ENCODE data around the gene ANKS1B. TPM values are rescaled to one million over a fixed set of nuclear protein-coding genes. Genes with fewer than 3 reads are reported as not detected.

The ANKS1B gene
- total RNA-seq, 2 donors from 2014 or later = 1.8 to 2.0 TPM

DNA sequence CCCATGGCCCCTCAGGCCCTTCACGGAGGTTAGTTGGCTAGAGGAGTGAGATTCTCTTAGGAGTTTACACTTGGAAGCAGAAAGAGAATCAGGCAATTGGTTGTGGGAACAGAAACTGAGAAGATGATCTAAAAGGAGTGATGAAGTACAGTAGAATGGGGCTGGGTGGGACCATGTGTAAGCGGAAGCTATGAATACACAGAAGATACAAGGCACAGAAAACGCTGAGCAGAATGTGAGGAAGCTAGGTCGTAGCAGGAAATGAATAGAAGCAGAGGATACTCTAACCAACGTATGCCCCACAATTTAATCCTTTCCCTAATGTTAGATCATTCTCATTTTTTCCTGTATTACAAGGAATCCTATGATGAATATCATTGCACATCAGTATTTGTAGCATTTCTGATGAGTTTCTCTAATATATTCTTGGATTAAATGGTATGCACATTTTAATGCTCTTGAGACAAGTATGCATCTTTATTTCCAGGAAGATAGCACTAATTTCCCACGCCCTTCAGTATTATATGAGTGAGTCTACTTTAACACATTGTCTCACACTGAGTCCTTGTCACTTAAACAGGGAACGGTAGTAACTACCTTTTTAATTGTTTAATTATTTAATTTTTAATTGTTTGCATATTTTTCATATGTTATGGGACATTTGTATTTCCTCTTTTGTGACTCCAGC is 1066.4 kb downstream of the ANKS1B start:
- ATAC-seq (replicated peaks) = no peak
- Mint-ChIP-seq H3K27me3 (peaks cover 24% of the 10 kb centered on the region), H3K36me3 (ENCODE audit: low read depth) (no peaks in the 10 kb centered on the region), H3K4me3 (no peak overlapping the region), H3K9me3 (no peaks in the 10 kb centered on the region), H3K27ac (no peak overlapping the region), H3K4me1 (no peaks in the 10 kb centered on the region)

DNA sequence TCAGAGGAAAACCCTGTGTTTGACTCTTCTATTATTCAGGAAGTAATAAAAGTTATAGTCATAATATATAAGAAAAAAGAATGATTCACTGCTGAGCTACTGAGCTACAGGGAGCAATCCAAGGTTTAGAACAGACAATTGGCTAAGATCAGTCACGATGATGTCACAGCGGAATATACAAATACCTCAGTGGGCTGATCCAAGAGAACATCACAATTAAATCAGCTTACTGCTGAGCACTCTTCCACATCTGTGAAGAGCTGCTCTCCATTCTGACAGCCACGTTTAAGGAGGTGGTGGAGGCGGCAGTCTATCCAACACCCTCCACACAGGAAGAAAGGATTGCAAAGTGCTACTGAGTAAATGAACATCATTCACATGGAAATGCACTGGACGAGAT is 1068.6 kb downstream of the ANKS1B start:
- Mint-ChIP-seq H3K4me1 (no peaks in the 10 kb centered on the region), H3K9me3 (no peaks in the 10 kb centered on the region), H3K27ac (no peak overlapping the region), H3K27me3 (peaks cover 19% of the 10 kb centered on the region), H3K4me3 (no peak overlapping the region), H3K36me3 (ENCODE audit: low read depth) (no peaks in the 10 kb centered on the region)
- ATAC-seq (replicated peaks) = no peak

DNA sequence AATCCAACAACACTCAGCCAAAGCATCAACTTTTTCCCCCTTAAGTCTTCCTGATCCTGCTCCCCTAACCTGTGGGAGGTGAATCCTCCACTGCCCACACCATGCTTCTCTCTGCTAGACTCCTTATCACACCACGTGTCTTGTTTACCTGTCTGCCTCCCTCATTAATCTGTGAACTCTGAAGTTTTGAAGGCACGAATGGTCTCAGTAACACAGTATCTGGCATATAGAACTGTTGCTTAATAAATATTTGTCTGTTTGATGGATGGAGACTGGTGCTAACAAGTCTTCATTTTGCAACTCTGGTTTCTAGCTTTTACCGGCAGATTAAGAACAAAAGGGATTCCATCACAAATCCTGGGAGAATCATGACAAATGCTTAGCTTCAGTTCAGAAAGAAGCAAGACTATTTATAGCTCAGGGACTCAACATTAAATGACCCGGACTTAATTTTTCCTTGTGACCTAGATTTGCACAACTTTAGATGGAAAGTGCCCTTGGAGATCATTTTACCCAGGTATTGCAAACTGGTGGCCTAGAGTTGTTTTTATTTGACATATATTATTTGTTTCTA is 1072.2 kb downstream of the ANKS1B start:
- Mint-ChIP-seq H3K27me3 (peaks cover 13% of the 10 kb centered on the region), H3K36me3 (ENCODE audit: low read depth) (no peaks in the 10 kb centered on the region), H3K27ac (no peak overlapping the region), H3K4me1 (no peaks in the 10 kb centered on the region), H3K9me3 (no peaks in the 10 kb centered on the region), H3K4me3 (no peak overlapping the region)
- ATAC-seq (replicated peaks) = no peak

DNA sequence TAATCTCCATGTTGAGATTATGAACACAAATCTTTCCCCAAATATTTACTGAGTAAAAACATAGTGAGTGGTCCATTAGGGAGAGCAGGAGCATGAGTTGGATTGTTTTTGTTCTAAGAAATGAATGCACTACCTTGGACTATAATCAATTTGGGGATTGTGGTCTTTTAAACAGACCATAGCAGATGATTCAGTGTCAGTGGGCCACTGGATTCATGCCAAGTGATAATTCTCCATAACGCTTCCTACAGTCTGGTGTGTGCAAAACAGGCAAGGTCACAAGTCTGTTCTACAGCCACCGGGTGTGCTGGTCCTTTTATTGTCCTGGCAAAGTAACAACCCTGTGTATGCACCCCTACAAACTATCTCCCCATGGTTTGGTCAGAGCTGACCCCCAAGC is 1073.3 kb downstream of the ANKS1B start:
- Mint-ChIP-seq H3K27me3 (peaks cover 13% of the 10 kb centered on the region), H3K27ac (no peak overlapping the region), H3K4me3 (no peak overlapping the region), H3K9me3 (no peaks in the 10 kb centered on the region), H3K36me3 (ENCODE audit: low read depth) (no peaks in the 10 kb centered on the region), H3K4me1 (no peaks in the 10 kb centered on the region)
- ATAC-seq (replicated peaks) = no peak

DNA sequence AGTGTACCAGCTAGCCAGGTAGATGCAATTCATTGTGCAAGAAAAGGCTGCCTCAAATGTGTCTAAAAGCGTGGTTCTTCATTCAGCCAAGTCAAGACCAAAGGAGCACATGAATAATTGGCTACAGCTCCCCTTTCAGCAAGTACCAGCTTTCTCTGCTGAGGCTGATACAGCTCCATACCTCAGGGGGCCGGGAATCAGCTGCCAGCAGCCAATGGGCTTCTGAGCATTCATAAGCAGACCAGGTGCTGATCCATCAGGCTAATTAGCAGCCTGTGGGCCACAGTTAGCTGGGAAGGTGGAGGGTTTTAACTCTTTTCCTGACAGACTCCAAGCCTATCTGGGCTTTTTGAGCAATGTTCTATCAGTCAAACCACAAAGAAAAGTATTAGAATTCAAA is 1075.0 kb downstream of the ANKS1B start:
- Mint-ChIP-seq H3K27me3 (peaks cover 10% of the 10 kb centered on the region), H3K4me3 (no peak overlapping the region), H3K9me3 (no peaks in the 10 kb centered on the region), H3K4me1 (no peaks in the 10 kb centered on the region), H3K27ac (no peak overlapping the region), H3K36me3 (ENCODE audit: low read depth) (no peaks in the 10 kb centered on the region)
- no peak for ATAC-seq (replicated peaks)

- Mint-ChIP-seq H3K36me3 (ENCODE audit: low read depth) (no peaks in the 10 kb centered on the region), H3K4me1 (no peaks in the 10 kb centered on the region), H3K4me3 (no peak overlapping the region), H3K9me3 (no peaks in the 10 kb centered on the region), H3K27ac (no peak overlapping the region), H3K27me3 (peaks cover 12% of the 10 kb centered on the region)
- no peak for ATAC-seq (replicated peaks)
Measured at GRCh38 chr12:98908866-98909265, 1075.9 kb downstream of the ANKS1B start.

- Mint-ChIP-seq H3K9me3 (no peaks in the 10 kb centered on the region), H3K27me3 (peaks cover 11% of the 10 kb centered on the region), H3K4me3 (no peak overlapping the region), H3K36me3 (ENCODE audit: low read depth) (no peaks in the 10 kb centered on the region), H3K4me1 (no peaks in the 10 kb centered on the region), H3K27ac (no peak overlapping the region)
- no peak for ATAC-seq (replicated peaks)
Measured at GRCh38 chr12:98903875-98904274, 1080.9 kb downstream of the ANKS1B start.

DNA sequence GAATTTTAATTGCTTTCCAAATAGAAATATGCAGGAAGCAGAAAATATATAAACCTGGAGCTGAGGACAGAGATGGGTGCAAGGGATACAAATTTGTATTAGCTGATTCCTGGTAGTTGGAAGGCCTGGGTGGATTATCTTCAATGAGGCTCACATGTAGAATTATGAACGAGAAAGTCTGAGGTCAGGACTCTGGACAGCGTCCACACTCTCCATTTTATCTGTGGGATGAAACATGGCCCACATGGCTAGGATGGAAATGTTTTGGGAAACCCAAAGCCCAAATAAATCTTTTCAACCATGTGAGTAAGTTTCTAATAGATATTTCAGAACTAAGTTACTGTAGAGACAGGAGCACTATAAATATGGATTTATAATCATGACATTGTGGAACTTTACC is 1083.5 kb downstream of the ANKS1B start:
- no peak overlapping the region for H3K4me3 Mint-ChIP-seq
- no peaks in the 10 kb centered on the region for H3K9me3 Mint-ChIP-seq
- peaks cover 25% of the 10 kb centered on the region for H3K27me3 Mint-ChIP-seq
- H3K4me1 Mint-ChIP-seq = no peaks in the 10 kb centered on the region
- H3K36me3 Mint-ChIP-seq (ENCODE audit: low read depth) = no peaks in the 10 kb centered on the region
- no peak for ATAC-seq (replicated peaks)
- H3K27ac Mint-ChIP-seq = no peak overlapping the region

DNA sequence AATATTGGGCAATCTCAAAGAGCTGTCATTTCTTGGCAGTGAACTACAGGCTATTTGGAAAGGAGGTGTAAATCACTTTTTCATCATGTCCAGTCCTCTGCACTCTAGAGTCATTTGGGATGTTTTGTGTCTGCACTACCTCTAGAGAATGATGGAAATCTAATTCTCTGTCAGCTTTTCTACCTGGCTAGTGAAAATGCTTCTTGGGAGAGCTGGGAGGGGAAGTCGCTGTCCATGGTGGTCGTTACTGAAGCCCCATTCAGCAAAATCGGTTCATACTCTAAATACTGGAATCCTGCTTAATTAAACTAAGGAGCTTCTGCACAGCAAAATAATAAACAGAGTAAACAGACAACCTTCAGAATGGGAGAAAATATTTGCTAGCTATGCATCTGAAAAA is 1087.8 kb downstream of the ANKS1B start:
- Mint-ChIP-seq H3K9me3 (no peaks in the 10 kb centered on the region), H3K36me3 (ENCODE audit: low read depth) (no peaks in the 10 kb centered on the region), H3K27ac (no peak overlapping the region), H3K4me3 (no peak overlapping the region), H3K27me3 (peaks cover 45% of the 10 kb centered on the region), H3K4me1 (no peaks in the 10 kb centered on the region)
- no peak for ATAC-seq (replicated peaks)

- peaks cover 52% of the 10 kb centered on the region for H3K27me3 Mint-ChIP-seq
- ATAC-seq (replicated peaks) = no peak
Measured at GRCh38 chr12:98895086-98895651, 1089.6 kb downstream of the ANKS1B start.

DNA sequence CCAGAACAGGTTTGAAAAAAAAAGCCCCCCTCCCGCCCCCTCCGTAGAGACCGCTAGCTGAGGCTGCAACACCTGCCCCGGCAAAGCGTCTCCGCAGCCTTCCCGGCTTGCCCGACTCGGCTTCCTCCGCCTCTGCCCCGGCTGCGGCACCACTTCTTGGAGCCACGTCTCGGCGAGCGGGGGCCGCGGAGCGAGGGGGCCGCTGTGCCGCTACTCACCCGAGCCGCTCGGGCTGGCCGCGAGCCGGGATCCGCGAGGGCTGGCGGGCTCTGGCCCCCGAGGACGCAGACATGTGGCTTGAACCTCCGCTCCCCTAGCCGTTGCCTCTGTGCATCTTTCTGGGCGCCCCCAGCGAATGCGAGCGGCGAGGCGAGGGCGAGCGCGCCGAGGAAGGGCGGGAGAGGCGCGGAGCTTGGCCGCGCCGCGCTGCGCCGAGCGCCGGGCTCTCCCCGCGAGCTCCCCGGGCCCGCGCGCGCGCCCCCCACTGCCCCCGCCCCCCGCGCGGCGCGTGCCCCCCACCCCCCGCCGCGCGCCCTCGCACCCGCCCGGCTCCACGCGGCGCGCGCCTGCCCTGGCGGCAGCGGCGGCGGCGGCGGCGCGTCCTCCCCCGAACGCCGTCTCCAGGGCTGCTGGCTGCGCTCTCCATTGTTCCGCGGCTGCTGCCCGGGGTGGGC is 1090.2 kb downstream of the ANKS1B start:
- Mint-ChIP-seq H3K4me3 (no peak overlapping the region), H3K4me1 (no peaks in the 10 kb centered on the region), H3K27me3 (peaks cover 56% of the 10 kb centered on the region), H3K9me3 (no peaks in the 10 kb centered on the region), H3K36me3 (ENCODE audit: low read depth) (no peaks in the 10 kb centered on the region), H3K27ac (no peak overlapping the region)
- no peak for ATAC-seq (replicated peaks)

More at GRCh38 chr12:98895086-98895651, 1089.6 kb downstream of the ANKS1B start:
- Mint-ChIP-seq H3K36me3 (ENCODE audit: low read depth) (no peaks in the 10 kb centered on the region), H3K4me1 (no peaks in the 10 kb centered on the region), H3K4me3 (no peak overlapping the region), H3K27ac (no peak overlapping the region), H3K9me3 (no peaks in the 10 kb centered on the region)

GRCh38 chr12:98893675-98894411 is 1090.9 kb downstream of the ANKS1B start:
- H3K4me3 Mint-ChIP-seq = no peak overlapping the region
- no peak overlapping the region for H3K27ac Mint-ChIP-seq
- no peak for ATAC-seq (replicated peaks)
- H3K4me1 Mint-ChIP-seq = no peaks in the 10 kb centered on the region
- H3K9me3 Mint-ChIP-seq = no peaks in the 10 kb centered on the region
- H3K36me3 Mint-ChIP-seq (ENCODE audit: low read depth) = no peaks in the 10 kb centered on the region
- peaks cover 57% of the 10 kb centered on the region for H3K27me3 Mint-ChIP-seq

- no peaks in the 10 kb centered on the region for H3K4me1 Mint-ChIP-seq
Measured at GRCh38 chr12:98893126-98893674, 1091.5 kb downstream of the ANKS1B start.

DNA sequence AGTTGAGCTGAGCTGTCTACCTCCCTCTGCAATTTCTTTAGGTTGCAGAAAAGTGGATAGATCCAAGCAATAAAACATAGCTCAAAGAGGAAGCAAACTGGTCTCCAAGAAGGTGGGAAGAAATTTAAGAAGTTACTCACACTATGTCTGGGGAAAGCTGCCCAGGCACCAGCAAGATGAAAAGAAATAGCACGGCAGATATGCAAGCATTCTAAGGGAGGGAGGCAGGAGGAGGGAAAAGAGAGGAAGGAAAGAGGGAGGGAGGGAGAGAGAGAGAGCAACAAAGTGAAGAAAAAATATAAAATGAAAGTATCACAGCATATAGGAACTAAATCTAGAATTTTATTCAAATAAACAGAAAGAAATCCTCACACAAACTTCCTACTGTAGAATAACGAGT is 1099.0 kb downstream of the ANKS1B start:
- Mint-ChIP-seq H3K9me3 (no peaks in the 10 kb centered on the region), H3K27me3 (peaks cover 40% of the 10 kb centered on the region), H3K27ac (no peak overlapping the region), H3K4me1 (no peaks in the 10 kb centered on the region), H3K36me3 (ENCODE audit: low read depth) (no peaks in the 10 kb centered on the region), H3K4me3 (no peak overlapping the region)
- ATAC-seq (replicated peaks) = no peak

More at GRCh38 chr12:98893126-98893674, 1091.5 kb downstream of the ANKS1B start:
- no peaks in the 10 kb centered on the region for H3K9me3 Mint-ChIP-seq
- H3K27ac Mint-ChIP-seq = no peak overlapping the region
- no peak for ATAC-seq (replicated peaks)
- no peaks in the 10 kb centered on the region for H3K36me3 Mint-ChIP-seq (ENCODE audit: low read depth)
- H3K27me3 Mint-ChIP-seq = peaks cover 64% of the 10 kb centered on the region
- H3K4me3 Mint-ChIP-seq = no peak overlapping the region
